Skeletal muscle tissue (tissue), 4 donors: ENCODE measurements around the gene RASA3. TPM values are rescaled to one million over a fixed set of nuclear protein-coding genes. Genes with fewer than 3 reads are reported as not detected.
A peak's percentile ranks its signal among the peaks of the same experiment; 100 is the strongest.

Source experiments
- H3K27ac ChIP-seq: one replicate; pipeline ENCODE4 v1.7.0; 2013; ENCODE audit warnings: mild to moderate bottlenecking, low read depth, low read length, inconsistent platforms
- H3K27me3 ChIP-seq, 3 donors: one replicate each; pipeline ENCODE4 v1.7.0; 2013; ENCODE audit warnings: low read length in 3 of 3; ENCODE audit not compliant: control insufficient read depth in 3 of 3, insufficient read depth in 3 of 3
- H3K36me3 ChIP-seq, 3 donors: one replicate each; pipeline ENCODE4 v1.7.0; 2013; ENCODE audit warnings: low read length in 3 of 3; ENCODE audit not compliant: control insufficient read depth in 3 of 3, insufficient read depth in 3 of 3
- H3K4me1 ChIP-seq, 3 donors: one replicate each; pipeline ENCODE4 v1.7.0; 2013; ENCODE audit warnings: low read length in 3 of 3, mild to moderate bottlenecking in 3 of 3; ENCODE audit not compliant: control insufficient read depth in 3 of 3, insufficient read depth in 3 of 3
- H3K4me3 ChIP-seq, 3 donors: one replicate each; pipeline ENCODE4 v1.7.0; 2013; ENCODE audit warnings: low read length in 3 of 3
- H3K9ac ChIP-seq, 3 donors: one replicate each; pipeline ENCODE4 v1.7.0; 2013; ENCODE audit warnings: low read length in 3 of 3, mild to moderate bottlenecking in 3 of 3, moderate library complexity in 2 of 3, low read depth in 1 of 3
- H3K9me3 ChIP-seq, 3 donors: one replicate each; pipeline ENCODE4 v1.7.0; 2013; ENCODE audit warnings: low read length in 3 of 3; ENCODE audit not compliant: control insufficient read depth in 3 of 3
- total RNA-seq: library from RNA; depleted of rRNA; stranded (reverse); fragments of >200 nt; gene quantifications from one replicate; pipeline ENCODE4 v1.2.3, GENCODE V29; 2014
- donor health status: Osteomylitis.

RASA3 gene
- total RNA-seq, 1 donor from 2014 or later = 14.1 TPM

DNA sequence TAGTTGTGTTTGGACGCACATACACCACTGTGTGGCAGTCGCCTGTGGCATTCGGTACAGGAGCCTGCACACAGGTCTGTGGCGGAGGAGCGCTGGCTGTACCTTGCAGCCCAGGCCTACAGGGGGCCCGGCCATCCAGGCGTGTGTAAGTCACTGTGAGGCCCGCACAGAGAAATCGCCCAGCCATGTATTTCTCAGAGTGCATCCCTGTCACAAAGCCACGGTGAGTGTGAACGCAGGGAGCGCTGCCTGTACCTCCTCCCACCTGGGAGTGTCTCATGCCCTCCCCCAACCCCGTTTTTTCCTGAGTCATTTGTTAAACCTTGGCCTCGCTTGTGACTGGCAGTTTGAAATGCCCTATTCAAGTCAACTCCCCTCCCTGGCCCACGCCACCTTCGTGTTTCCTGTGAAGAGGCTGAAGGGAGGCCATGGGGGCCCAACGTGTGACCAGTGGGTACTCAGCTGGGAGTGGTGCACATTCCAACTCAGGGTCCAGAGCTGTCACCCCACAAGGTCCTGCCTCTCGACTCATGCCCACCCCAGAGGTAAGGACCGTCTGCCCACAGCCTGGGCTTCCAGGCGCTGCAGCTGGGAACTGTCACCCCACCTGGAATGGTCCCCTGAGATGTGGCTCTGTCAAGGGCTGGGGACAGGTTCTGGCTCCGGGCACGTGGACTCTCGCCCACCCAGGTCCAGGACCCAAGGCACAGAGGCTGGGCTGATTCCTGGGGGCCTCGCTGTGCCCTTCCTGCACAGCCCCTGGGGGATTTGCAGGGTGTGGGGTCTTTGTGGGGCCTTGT, 11.6 kb upstream of the RASA3 start:
- Histone ChIP-seq H3K36me3 (no peaks in the 10 kb centered on the region), H3K27ac (no peak overlapping the region), H3K9me3 (no peaks in the 10 kb centered on the region), H3K4me3 (no peak overlapping the region), H3K27me3 (no peaks in the 10 kb centered on the region), H3K4me1 (peaks cover 11 to 22% (median 15%) of the 10 kb centered on the region in 3 donors), H3K9ac (no peak overlapping the region)

DNA sequence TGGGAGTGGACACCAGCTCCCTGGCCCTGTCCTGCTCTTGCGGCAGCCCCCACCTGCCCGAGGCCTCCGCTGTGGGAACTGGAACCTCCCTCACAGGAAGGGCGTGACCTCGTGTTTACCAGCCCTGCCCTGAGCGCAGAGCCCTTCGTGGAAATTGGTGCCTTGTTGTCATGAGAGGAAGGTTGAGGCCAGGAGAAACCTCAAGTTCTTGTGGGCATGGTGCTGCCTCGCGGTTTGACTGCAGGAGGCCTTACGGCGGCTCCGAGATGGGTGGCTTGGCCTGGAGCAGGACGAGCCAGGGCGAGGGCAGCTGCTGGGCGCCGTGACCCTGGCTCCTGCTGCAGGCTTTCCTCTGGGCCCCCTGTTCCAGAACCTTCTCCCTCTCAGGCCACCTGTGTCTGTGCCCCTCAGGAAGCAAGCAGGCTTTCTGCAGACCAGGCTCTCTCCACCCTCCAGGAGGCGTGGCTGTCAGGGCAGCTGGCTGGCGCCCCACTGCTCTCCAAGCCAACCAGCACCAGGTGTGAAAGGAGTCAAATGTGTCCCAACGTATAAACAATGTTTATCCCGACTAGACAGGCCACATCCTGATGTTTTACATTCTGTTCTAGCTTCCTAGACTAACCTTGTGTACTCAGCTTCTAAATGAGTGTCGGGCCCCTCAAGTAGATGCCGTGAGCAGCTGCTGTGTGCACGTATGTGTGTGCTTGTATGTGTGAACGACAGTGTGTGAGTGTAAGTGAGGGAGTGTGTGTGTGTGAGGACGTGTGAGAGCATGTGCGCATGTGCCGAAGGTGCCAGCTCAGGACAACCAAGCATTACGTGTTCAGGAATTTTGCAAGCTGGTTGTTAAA, 10.4 kb upstream of the RASA3 start:
- peaks cover 11 to 22% (median 15%) of the 10 kb centered on the region in 3 donors for H3K4me1 ChIP-seq
- peak overlapping the region in 1 of 3 donors; percentile 41 for H3K4me3 ChIP-seq
- H3K9ac ChIP-seq = peak overlapping the region in 2 of 3 donors; percentile 51 to 54
- no peaks in the 10 kb centered on the region for H3K9me3 ChIP-seq
- H3K36me3 ChIP-seq = no peaks in the 10 kb centered on the region
- H3K27ac ChIP-seq = peak overlapping the region; percentile 41
- no peaks in the 10 kb centered on the region for H3K27me3 ChIP-seq

DNA sequence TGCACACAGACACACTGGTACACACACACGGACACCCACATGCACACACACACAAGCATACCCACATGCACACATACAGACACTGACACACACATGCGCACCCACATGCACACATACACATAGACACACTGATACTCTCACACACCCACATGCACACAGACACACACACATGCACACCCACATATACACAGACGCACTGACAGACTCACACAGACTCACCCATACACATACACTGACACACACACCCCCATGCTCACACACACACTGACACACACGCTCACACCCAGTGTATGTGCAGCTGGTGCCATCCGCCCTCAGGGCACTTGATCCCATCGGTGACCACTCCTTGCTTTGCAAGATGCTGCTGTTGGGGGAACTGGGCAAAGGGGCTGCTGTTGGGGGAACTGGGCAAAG, 9.7 kb upstream of the RASA3 start:
- no peaks in the 10 kb centered on the region for H3K27me3 ChIP-seq
- H3K4me3 ChIP-seq = no peak overlapping the region
- H3K36me3 ChIP-seq = no peaks in the 10 kb centered on the region
- H3K9ac ChIP-seq = peak overlapping the region in 1 of 3 donors; percentile 54
- H3K27ac ChIP-seq = no peak overlapping the region
- H3K4me1 ChIP-seq = peaks cover 11 to 22% (median 15%) of the 10 kb centered on the region in 3 donors
- no peaks in the 10 kb centered on the region for H3K9me3 ChIP-seq

DNA sequence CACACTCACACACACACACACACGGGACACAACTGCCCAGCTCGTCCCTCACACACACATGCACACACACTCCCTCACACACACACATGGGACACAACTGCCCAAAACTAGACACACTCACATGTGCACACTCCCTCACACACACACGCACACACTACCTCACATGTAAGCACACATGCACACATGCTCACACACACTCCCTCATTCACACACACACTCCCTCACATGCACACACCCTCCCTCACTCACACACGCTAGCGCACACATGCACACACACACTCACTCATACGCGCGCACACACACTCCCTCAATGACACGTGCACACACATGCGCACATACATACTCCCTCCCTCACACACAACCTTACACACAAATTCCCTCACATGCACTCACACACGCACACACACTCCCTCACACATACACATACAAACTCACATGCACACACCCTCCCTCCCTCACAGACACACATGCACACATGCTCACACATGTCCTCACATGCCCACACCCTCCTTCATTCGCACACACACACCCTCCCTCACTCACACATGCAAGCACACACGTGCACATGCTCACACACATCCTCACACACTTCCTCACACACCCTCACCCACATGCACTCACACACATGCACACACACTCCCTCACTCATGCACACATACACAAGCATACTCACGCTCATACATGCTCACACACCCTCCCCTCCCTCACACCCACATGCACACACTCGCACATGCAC, 9.0 kb upstream of the RASA3 start:
- H3K4me3 ChIP-seq = no peak overlapping the region
- H3K4me1 ChIP-seq = peaks cover 11 to 22% (median 15%) of the 10 kb centered on the region in 3 donors
- H3K27ac ChIP-seq = no peak overlapping the region
- no peaks in the 10 kb centered on the region for H3K27me3 ChIP-seq
- no peaks in the 10 kb centered on the region for H3K36me3 ChIP-seq
- H3K9me3 ChIP-seq = no peaks in the 10 kb centered on the region
- no peak overlapping the region for H3K9ac ChIP-seq

DNA sequence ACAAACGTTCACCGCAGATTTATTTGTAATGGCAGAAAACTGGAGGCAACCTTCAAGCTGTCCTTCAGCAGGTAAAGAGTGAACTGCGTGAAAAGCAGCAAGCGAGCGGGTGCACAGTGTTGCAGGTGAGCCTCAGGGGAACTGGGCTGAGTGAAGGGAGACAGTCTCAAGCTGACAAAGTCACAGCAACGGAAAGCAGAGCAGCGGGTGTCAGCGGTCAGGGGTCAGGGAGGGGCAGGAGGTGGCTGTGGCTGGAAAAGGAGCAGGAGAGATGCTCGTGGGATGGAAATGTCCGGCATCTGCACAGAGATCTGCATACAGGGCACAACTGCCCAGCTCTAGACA, 8.5 kb upstream of the RASA3 start:
- no peak overlapping the region for H3K9ac ChIP-seq
- no peaks in the 10 kb centered on the region for H3K9me3 ChIP-seq
- H3K27ac ChIP-seq = no peak overlapping the region

DNA sequence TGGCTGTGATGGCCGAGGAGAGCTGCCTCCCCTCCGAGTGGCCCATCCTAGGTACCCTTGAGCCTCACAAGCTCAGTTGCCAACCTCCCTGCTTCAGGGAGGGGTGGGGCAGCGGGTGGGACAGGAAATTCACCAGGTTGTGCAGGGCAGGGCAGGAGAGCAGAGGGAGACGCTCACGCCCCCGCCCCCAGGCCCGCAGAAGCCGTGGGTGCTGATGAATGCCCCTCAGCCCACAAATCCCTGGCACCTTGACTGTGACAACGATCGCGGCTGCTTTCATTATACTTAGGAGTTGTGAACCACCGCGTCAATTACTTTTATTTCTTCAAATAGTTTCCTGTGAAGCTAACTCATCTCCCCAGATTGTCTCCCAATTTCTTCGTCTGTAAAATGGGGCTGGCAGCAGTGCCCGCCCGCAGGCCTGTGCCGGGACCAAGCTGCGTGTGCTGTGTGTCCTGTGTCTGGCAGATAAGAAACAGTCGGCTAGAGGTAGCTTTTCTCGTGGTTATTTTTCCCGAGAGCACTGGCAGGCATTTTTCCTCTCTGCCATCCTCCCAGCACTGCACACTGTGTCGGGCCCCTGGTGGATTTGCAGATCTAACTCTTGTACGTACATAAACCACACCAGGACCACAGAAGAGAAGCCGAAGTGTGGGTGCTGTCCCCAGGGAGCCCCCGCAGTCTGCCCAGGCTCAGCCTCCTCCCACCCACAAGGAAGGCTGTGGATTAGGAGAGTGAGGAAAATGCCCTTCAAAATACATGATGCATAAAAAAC, 7.9 kb upstream of the RASA3 start:
- Histone ChIP-seq H3K9me3 (no peaks in the 10 kb centered on the region), H3K4me3 (no peak overlapping the region)

More for the DNA sequence above, 8.5 kb upstream of the RASA3 start:
- Histone ChIP-seq H3K4me1 (peaks cover 11 to 22% (median 15%) of the 10 kb centered on the region in 3 donors), H3K36me3 (no peaks in the 10 kb centered on the region), H3K27me3 (no peaks in the 10 kb centered on the region), H3K4me3 (no peak overlapping the region)

DNA sequence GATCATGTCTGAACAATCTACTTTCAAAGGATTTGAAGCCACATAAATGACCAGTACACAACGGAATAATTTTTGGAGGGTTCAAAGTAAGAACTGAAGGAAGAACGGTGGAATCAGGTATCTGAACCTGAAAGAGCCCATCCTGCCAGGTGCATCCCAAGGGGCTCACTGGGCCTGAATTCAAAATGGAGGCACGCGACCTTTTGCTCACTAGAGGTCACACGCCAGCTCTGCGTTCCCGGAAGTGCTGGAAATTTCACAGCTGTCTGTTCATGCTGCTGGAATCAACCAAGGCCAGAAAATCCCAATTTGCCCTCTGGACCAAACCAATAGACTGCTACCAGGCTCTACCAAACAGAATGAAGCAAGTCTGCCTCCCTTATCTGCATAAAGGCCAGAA, 4.2 kb upstream of the RASA3 start:
- no peaks in the 10 kb centered on the region for H3K9me3 ChIP-seq
- no peak overlapping the region for H3K27ac ChIP-seq
- H3K4me1 ChIP-seq = peaks cover 0 to 14% (median 3%) of the 10 kb centered on the region in 3 donors
- H3K36me3 ChIP-seq = no peaks in the 10 kb centered on the region
- no peak overlapping the region for H3K4me3 ChIP-seq
- no peaks in the 10 kb centered on the region for H3K27me3 ChIP-seq
- no peak overlapping the region for H3K9ac ChIP-seq

More for the DNA sequence above, 7.9 kb upstream of the RASA3 start:
- Histone ChIP-seq H3K27ac (no peak overlapping the region), H3K36me3 (no peaks in the 10 kb centered on the region), H3K4me1 (peaks cover 11 to 22% (median 15%) of the 10 kb centered on the region in 3 donors), H3K27me3 (no peaks in the 10 kb centered on the region), H3K9ac (no peak overlapping the region)

DNA sequence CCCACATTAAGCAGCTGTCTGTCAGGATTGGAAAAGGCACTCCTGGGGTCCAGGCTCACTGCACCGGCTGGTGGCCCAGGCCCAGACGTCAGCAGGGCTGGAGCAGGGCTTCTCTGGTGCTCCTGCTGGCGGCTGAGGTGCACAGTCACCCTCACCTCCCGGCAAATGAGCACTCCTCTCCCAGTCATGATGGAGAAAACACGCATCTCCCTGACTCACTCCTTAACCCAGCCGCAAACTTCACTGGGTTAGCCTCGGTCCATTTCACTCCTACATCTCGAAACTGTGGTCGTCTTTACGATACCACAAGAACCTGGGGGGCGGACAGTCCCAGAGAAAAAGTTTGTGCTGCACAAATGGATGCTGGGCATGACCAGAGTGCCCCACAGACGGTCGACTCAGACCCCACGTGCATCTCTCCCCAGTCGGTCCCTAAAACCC, 3.3 kb upstream of the RASA3 start:
- no peak overlapping the region for H3K27ac ChIP-seq
- H3K4me1 ChIP-seq = peaks cover 7 to 17% (median 10%) of the 10 kb centered on the region in 3 donors
- no peak overlapping the region for H3K9ac ChIP-seq
- no peak overlapping the region for H3K4me3 ChIP-seq
- no peaks in the 10 kb centered on the region for H3K36me3 ChIP-seq
- H3K9me3 ChIP-seq = no peaks in the 10 kb centered on the region
- H3K27me3 ChIP-seq = no peaks in the 10 kb centered on the region

DNA sequence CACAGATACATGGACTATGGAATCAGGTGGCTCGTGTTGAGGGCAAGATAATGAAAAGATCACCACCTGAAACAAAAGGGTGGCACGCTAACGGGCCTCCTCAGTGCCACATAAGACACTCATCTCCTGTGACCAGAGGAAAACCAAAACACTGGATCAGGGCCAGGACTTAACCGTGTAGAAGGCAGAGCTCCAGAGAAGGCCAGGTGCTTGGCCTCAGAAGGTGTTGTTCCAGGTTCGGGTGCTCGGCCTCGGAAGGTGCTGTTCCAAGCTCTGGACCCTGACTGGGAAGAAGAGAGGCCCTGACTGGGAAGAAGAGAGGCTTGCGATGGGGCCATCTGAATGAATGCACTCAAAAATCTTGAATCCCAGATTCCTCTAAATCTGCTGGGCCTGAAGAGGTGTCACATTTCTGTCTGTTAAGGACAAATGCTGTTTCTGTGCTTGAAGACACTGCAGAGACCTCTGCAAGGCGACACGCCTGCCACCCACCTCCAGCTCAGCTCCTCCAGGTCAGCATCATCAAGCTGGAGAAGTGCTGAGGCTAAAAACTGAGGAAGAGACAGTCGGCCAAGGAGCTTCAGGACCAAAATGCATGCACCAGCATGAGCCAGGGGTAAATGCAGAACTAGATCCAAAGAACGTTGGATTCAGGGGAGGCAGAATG, 2.7 kb upstream of the RASA3 start:
- Histone ChIP-seq H3K27me3 (no peaks in the 10 kb centered on the region), H3K4me1 (peaks cover 14 to 24% (median 17%) of the 10 kb centered on the region in 3 donors), H3K4me3 (no peak overlapping the region), H3K36me3 (no peaks in the 10 kb centered on the region), H3K9me3 (no peaks in the 10 kb centered on the region), H3K27ac (no peak overlapping the region), H3K9ac (no peak overlapping the region)
